Measurements from ENCODE around the gene EPSTI1.

GRCh38 chr13:42957881-42958280 is 34.2 kb downstream of the EPSTI1 start:
- TF ChIP-seq POLR2A (IDR thresholded peaks at IDR 0.05) (no peak), CTCF (IDR thresholded peaks at IDR 0.05) (no peak)
